GM08714 (cell line): ENCODE measurements around the gene COL4A3.

Experiments used
- H3K4me3 ChIP-seq: fragments of 200-500 bp; sonication (Bioruptor generic); 2 replicates; pipeline ENCODE4 v1.5.1; 2014; ENCODE audit warnings: mild to moderate bottlenecking, low read length, inconsistent platforms
- ZNF274 ChIP-seq: IDR thresholded peaks from 2 replicates; pipeline ENCODE4 v1.6.1; 2012; ENCODE audit warnings: mild to moderate bottlenecking, low read depth, low read length

COL4A3 gene

DNA sequence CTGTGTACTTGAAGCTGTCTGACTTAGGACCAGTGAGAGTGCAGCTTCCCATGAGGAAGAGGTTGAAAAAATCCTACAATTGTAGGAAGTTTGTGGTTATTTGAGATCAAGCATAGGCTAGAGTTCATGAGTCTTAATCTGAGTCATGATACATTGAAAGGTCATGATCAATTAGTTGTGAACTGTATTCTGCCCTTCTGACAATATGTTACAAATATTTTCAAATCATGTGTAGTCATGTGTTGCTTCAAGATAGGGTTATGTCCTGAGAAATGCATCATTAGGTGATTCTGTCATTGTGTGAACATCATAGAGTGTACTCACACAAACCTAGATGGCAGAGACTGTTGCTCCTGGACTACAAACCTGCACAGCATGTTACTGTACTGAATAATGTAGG is 92.2 kb downstream of the COL4A3 start:
- H3K4me3 ChIP-seq = no peak overlapping the region
- no peak for TF ChIP-seq ZNF274

DNA sequence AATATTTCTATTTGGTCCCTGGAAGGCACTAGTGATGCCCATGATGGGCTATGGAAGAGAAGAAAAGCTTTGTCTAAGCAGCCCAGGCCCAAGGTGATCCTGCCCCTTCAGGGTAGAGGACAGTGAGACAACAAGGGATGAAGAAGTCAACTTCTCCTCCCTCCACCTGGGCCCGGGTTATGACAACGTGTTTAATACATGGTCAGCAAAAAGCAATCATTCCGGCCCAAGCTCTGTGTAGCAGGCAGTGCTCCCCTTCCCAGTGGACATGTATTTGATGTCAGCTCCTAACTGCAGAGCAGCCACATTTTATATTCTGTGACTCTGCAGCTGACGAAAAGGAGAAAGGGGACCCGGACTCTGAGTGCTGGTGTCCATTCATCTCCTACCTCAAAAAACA is 93.4 kb downstream of the COL4A3 start:
- no peak for TF ChIP-seq ZNF274
- no peak overlapping the region for H3K4me3 ChIP-seq

DNA sequence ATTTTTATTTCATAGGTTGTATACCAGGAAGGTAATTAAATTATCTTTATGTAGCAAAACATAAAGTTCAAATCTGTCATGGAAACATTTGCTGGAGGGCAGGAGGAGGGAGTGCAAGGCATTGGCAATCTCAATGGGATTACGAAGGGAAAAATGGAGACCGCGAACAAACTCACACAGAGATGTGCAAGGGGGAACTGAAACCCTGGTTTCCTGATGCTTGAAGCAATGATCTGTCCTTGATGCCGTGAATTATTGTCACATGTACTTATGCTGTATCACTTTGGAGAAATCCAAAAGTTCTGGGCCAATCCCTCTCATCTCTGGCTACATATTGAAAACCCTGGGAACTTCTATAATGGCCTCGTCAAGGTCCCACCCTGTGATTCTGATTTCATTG is 95.6 kb downstream of the COL4A3 start:
- no peak overlapping the region for H3K4me3 ChIP-seq
- TF ChIP-seq ZNF274 = no peak

DNA sequence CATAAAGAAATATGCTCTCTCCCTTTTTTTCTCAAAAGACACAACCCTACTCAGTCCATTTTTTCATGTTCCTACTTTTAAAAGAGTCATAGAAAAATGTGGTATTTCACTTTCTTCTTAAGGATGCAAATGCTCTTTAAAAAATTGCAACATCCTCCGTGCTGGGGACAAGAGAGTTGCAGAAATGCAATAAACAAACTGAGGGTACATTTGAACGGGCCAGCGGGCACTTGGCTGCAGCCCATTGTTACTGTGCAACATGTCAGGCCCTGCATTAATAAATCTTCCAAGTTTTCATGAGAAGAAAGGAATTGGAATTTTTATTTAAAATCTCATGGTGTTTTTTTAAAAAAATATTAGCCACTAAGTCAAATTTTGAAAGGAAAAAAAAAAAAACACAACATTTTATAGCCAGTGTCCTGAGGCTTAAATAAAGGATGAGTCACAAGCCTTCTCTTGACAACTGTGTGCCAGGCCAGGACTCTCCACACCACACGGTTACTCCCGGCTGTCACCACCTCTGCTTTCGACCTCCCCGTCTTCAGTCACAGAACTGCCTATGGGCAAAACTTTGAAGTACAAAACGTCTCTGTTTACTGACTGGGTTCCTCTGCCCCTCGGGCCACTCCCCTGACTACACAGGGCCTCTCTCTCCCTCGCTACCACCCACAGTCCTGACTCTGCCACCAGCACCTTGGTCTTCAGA is 103.1 kb downstream of the COL4A3 start:
- TF ChIP-seq ZNF274 = no peak
- H3K4me3 ChIP-seq = no peak overlapping the region

DNA sequence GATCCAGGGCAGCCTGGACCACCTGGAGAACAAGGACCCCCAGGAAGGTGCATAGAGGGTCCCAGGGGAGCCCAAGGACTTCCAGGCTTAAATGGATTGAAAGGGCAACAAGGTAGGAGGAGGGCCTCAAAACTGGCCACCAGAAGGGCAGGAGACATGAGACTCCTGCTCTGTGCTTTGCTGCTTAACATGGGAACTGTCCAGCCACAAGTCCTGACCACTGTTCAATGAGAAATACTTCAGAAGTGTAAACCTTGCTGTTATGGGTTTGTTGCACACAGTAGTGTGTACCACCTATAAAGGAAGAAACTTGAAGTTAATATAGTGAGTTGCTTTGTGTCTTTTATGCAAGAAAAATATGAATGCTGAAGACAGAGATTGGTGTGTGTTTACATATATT is 116.5 kb downstream of the COL4A3 start:
- no peak for TF ChIP-seq ZNF274
- no peak overlapping the region for H3K4me3 ChIP-seq

GRCh38 chr2:227285741-227286236 is 121.4 kb downstream of the COL4A3 start:
- H3K4me3 ChIP-seq = no peak overlapping the region
- TF ChIP-seq ZNF274 = no peak

GRCh38 chr2:227287771-227288170 is 123.3 kb downstream of the COL4A3 start:
- H3K4me3 ChIP-seq = no peak overlapping the region
- no peak for TF ChIP-seq ZNF274

DNA sequence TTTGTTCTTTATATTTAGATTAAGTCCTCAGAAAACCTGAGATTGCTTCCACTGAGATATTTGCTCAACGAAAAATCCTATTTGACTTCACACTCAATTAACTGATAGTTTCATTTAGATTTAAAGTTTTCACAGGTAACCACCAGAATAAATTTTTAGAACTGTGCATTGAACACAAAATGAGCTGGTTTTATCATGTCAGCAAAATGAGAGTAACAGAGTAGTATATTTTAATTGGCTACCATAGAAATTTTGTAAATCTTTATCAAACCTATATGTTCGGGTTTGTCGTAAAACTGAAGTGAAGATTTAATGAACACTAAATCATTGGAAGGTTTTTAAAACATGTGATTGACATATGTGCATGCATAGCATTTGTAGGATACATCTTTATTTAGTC is 127.9 kb downstream of the COL4A3 start:
- TF ChIP-seq ZNF274 = no peak
- H3K4me3 ChIP-seq = no peak overlapping the region

GRCh38 chr2:227293531-227293930 is 129.1 kb downstream of the COL4A3 start:
- TF ChIP-seq ZNF274 = no peak
- no peak overlapping the region for H3K4me3 ChIP-seq

DNA sequence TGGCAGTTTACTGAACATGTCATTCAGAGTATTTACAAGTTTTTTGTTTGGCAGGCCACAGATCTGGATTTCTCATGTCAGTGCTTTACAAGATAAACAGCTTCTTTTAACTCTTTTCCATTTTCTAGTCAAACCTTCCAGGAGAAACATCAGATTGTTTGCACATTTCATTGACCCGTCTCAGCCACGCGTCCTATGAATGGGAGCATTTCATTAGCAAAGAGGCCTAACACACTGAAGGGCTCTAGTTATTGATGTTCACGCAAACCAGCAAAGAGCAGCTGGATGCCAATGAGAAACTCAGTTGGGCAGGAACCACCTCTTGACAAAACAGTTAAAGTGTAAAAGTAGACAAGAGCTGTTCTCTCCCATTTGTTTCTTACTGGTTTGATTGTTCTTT is 131.4 kb downstream of the COL4A3 start:
- no peak overlapping the region for H3K4me3 ChIP-seq
- TF ChIP-seq ZNF274 = no peak

DNA sequence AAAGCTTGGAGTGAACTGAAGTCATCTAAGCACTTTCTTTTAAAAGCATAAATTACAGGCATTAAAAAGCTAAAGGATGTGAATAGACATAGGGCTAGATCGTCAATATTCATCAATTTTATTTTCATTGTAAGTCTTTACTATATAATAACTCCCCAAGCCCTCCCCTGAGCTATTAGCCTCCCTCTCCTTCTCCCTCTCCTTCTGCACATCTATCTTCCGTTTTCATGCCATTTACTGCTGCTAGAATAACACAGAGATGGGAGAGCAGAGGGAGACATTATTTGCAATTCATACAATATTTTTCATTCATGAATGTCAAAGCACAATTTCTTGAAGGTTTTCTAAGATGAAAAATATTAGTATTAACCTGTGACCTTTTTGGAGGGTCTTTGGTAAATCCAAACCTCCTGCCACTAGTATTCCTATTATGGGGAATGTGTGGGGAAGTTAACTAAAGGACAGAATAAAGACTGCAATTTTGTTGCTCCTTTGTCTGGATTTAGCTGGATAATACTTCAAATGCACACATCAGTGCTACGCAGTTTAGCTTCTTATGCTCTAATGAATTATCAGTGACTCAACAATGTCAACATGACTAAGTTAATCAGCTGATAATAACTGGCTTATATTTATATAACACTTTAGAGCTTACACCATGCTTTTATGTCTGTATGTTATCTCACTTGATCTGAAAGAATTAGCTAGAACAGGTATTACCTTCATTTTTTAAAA is 132.4 kb downstream of the COL4A3 start:
- H3K4me3 ChIP-seq = no peak overlapping the region
- TF ChIP-seq ZNF274 = no peak

DNA sequence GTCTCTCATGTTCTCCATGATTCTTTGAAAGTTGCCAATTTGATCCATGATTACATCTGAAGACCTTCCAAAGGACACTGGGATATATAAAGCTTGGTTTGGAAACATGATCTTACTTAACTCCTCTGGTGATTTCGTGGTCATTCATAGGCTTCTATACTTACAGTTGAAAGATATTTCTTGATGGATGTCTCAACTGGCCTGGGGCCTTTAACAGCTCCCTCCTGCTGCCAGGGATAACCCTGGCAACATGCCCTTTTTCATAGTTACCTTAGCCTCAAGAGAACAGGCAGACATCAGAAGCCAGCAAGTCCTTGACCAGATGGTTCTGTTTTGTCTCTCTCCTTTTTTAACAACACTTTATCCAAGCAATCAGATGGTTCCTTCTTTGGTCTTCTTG is 137.1 kb downstream of the COL4A3 start:
- no peak for TF ChIP-seq ZNF274
- no peak overlapping the region for H3K4me3 ChIP-seq

GRCh38 chr2:227308784-227309183 is 144.4 kb downstream of the COL4A3 start:
- H3K4me3 ChIP-seq = no peak overlapping the region
- no peak for TF ChIP-seq ZNF274

DNA sequence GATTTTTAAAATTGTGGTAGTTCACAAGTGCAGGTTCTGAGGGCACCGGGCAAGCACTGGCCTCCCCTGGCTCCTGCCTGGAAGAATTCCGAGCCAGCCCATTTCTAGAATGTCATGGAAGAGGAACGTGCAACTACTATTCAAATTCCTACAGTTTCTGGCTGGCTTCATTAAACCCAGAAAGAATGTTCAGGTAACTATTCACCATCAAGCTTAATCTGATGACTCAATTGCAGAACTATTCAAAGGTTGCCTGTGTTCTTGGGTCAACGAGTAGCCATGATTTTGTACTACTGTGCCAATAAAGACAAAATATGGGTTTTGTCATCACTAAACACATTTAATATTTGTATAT is 146.3 kb downstream of the COL4A3 start:
- TF ChIP-seq ZNF274 = no peak
- H3K4me3 ChIP-seq = no peak overlapping the region

DNA sequence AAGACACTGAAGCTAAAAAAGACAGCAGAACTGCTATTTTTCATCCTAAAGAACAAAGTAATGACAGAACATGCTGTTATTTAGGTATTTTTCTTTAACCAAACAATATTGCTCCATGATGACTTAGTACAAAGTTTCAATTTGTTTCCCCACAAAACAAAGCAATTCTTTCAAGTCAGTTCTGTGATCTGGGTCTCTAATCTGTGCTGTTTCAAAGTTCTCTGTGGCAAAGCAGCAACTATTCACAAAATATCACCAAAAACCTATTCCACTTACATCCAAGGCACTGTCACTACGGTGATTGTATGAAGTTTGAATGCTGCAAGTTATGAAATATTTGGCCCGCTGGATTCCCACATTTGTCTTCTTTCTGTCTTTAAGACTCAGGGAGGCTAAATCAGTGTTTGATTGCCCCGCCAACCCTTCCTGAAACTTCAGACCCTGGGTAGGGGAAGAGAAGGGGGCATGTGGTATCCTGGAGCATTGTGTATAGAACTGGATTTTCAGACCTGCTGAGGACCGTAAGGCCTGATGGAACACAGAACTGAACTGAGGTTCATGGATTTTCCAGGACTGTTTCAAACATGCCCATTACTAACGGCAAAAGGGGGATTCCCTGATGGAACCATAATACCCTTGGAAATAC is 147.6 kb downstream of the COL4A3 start:
- H3K4me3 ChIP-seq = no peak overlapping the region
- no peak for TF ChIP-seq ZNF274

GRCh38 chr2:227312579-227312978 is 148.2 kb downstream of the COL4A3 start:
- TF ChIP-seq ZNF274 = no peak
- no peak overlapping the region for H3K4me3 ChIP-seq
